Cardiac atrium fibroblast (primary cell): ENCODE results near the gene RNPS1. TPM values are rescaled to one million over a fixed set of nuclear protein-coding genes. Genes with fewer than 3 reads are reported as not detected.

Experiments used
- total RNA-seq: library from RNA; depleted of rRNA; stranded (reverse); fragments of >200 nt; gene quantifications from 2 replicates; pipeline ENCODE4 v1.2.3, GENCODE V29; 2015

Gene RNPS1, protein sequence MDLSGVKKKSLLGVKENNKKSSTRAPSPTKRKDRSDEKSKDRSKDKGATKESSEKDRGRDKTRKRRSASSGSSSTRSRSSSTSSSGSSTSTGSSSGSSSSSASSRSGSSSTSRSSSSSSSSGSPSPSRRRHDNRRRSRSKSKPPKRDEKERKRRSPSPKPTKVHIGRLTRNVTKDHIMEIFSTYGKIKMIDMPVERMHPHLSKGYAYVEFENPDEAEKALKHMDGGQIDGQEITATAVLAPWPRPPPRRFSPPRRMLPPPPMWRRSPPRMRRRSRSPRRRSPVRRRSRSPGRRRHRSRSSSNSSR
- total RNA-seq: 125 and 144 TPM in 2 replicates

GRCh38 chr16:2267913-2268666, at the start of gene RNPS1:
Gene RNPS1 (minus strand): TSS chr16:2268126. CDS start chr16:2264643, 3,483 bp downstream.

GRCh38 chr16:2251296-2252111, 16.4 kb downstream of the RNPS1 start, which contains the start of gene ECI1:
Gene ECI1 (minus strand): TSS chr16:2251587. CDS start chr16:2251566, 21 bp downstream.

DNA sequence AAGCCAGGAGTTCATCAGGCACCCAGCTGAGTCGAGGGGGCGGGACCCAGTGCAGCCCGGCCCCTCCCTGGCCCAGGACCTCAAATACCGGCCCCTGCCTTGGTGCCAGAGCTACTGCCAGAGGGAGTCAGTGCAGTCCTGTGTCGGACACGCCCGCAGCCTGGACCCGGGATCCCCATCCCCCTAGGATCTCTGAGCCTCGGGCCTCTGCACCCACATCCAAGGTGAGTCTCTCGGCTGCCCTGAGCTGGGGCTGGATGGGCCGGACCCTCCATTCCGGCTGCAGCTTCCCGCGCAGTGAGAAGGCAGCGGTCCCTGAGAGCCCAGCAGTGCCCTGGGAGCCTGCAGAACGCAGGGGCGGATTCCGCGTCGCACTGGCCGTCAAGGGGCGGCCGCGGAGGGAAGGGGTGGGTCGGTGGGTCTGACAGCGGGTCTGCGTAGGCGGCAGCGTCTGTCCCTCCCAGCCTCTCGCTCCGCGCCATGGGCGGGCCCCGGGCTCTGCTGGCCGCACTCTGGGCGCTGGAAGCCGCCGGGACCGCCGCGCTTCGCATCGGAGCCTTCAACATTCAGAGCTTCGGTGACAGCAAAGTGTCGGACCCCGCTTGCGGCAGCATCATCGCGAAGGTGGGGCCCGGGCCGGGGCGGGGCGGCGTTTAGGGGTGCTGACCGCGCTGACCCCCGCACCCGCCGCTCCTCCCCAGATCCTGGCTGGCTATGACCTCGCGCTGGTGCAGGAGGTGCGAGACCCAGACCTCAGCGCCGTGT, 31.4 kb downstream of the RNPS1 start, which contains the start of gene DNASE1L2:
TSS of gene DNASE1L2 (plus strand) at position 108 of the 765 bp plus-strand sequence. CDS start at position 481, 373 bp downstream.

GRCh38 chr16:2223221-2223941, 44.5 kb downstream of the RNPS1 start, which contains the start of gene E4F1:
Gene E4F1 (plus strand): TSS chr16:2223591. CDS start chr16:2223614, 23 bp downstream.

DNA sequence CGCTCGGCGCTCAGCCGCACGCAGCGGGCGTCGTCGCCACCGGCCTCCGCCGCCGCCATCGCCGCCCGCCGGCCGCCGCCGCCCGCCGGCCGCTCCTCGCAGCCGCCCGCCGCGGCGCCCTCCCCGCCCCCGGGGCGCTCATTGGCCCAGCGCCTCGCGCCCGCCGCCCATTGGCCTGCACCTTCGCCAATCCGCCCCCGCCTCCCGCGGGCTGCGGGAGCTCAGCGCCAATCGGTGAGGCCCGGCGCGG, 53.3 kb downstream of the RNPS1 start, which contains the start of gene PGP:
TSS of gene PGP (minus strand) at position 122 of the 250 bp plus-strand sequence. CDS start at position 59, 63 bp downstream.

GRCh38 chr16:2210386-2211365, 57.2 kb downstream of the RNPS1 start, which contains the start of gene BRICD5:
Gene BRICD5 (minus strand): TSS chr16:2210863. CDS start chr16:2210833, 30 bp downstream.

DNA sequence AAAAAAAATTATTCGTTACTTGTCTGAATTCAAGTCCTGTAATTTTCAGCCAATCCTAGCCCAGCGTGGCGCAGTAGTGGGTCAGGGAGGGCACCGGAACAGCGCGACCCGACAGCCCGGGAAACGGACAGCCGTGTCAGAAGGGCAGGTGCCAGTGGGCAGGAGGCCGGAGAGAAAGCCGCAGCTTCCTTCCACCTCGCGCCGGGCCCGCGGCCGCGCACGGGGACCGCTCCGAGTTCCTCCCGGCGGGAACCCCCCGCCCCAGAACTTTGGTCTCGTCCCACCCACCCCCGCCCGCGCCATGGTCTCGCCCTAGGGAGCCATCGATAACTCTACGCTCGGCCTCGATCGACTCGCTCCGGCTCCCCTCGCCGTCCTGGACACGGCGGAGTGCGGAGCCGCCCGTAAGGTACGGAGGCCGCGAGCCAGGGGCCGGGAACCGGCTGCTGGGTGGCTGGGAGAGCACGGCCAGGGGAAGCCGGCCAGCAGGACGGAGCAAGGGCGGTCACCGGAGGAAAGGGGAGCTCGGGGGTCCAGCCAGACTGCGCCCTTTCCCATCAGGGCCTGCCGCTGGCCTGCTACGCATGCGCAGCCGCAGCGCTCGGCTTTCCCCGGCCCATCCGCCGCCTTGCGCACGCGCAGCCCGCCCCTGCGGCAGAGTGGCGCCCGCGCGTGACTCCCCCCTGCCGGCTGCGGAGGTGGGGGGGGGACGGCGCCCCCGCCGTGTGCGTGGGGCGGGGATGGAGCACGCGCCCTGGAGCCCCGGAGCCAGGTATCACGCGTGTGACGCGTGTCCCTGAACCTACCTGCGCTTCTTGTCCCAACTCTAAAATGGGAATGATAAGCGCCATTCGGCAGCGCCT, 62.6 kb downstream of the RNPS1 start, which contains the start of gene MLST8:
TSS of gene MLST8 (plus strand) at position 351 of the 863 bp plus-strand sequence. CDS start 632 bp downstream, outside the sequence.

Other genes starting within 250 kb of the RNPS1 start
- gene NPW, start 248.3 kb downstream of the RNPS1 start, total RNA-seq: 1.6 TPM in 1 of 2 replicates, not detected in the other
- 116 and 122 TPM in 2 replicates for gene NHERF2, start 241.2 kb downstream of the RNPS1 start, total RNA-seq
- 14.4 and 34.5 TPM in 2 replicates for gene NTHL1, start 220.3 kb downstream of the RNPS1 start, total RNA-seq
- 47.3 and 66.4 TPM in 2 replicates for gene TSC2, start 220.1 kb downstream of the RNPS1 start, total RNA-seq
- 150 and 153 TPM in 2 replicates for gene PKD1, start 132.2 kb downstream of the RNPS1 start, total RNA-seq
- not detected in 2 replicates for gene RAB26, start 119.5 kb downstream of the RNPS1 start, total RNA-seq
- 49.9 and 67.0 TPM in 2 replicates for gene TRAF7, start 112.3 kb downstream of the RNPS1 start, total RNA-seq
- gene CASKIN1, start 71.5 kb downstream of the RNPS1 start, total RNA-seq: under 0.01 and 0.54 TPM in 2 replicates
- 39.5 and 45.2 TPM in 2 replicates for gene MLST8, start 62.7 kb downstream of the RNPS1 start, total RNA-seq
- 0.49 and 2.5 TPM in 2 replicates for gene BRICD5, start 57.3 kb downstream of the RNPS1 start, total RNA-seq
- gene PGP, start 53.3 kb downstream of the RNPS1 start, total RNA-seq: 7.6 and 12.6 TPM in 2 replicates
- 19.9 and 34.7 TPM in 2 replicates for gene E4F1, start 44.5 kb downstream of the RNPS1 start, total RNA-seq
- gene DNASE1L2, start 31.7 kb downstream of the RNPS1 start, total RNA-seq: 1.1 and 2.2 TPM in 2 replicates
- 48.2 and 50.4 TPM in 2 replicates for gene ECI1, start 16.5 kb downstream of the RNPS1 start, total RNA-seq
- 1.4 and 2.9 TPM in 2 replicates for gene ABCA3, start 72.6 kb upstream of the RNPS1 start, total RNA-seq
- 9.0 and 11.2 TPM in 2 replicates for gene CCNF, start 161.3 kb upstream of the RNPS1 start, total RNA-seq
- 1.3 and 3.6 TPM in 2 replicates for gene TEDC2, start 192.0 kb upstream of the RNPS1 start, total RNA-seq
- gene NTN3, start 203.2 kb upstream of the RNPS1 start, total RNA-seq: not detected in 2 replicates
- gene TBC1D24, start 207.0 kb upstream of the RNPS1 start, total RNA-seq: 7.4 and 9.9 TPM in 2 replicates
- 53.5 and 59.2 TPM in 2 replicates for gene ATP6V0C, start 245.8 kb upstream of the RNPS1 start, total RNA-seq